GM21526 (cell line): ENCODE data around the gene UBE2H.
"Not testable (repeated sequence)": the region's sequence is repeated elsewhere in the genome, so short reads cannot be mapped to it uniquely, and the experiment has no call there.

Experiments used
- ATAC-seq: cut with Tn5 transposase; IDR thresholded peaks from one replicate; pipeline ENCODE4 v1.9.1; 2021; ENCODE audit warnings: moderate library complexity; ENCODE audit not compliant: unreplicated experiment, low FRiP score

The UBE2H gene

DNA sequence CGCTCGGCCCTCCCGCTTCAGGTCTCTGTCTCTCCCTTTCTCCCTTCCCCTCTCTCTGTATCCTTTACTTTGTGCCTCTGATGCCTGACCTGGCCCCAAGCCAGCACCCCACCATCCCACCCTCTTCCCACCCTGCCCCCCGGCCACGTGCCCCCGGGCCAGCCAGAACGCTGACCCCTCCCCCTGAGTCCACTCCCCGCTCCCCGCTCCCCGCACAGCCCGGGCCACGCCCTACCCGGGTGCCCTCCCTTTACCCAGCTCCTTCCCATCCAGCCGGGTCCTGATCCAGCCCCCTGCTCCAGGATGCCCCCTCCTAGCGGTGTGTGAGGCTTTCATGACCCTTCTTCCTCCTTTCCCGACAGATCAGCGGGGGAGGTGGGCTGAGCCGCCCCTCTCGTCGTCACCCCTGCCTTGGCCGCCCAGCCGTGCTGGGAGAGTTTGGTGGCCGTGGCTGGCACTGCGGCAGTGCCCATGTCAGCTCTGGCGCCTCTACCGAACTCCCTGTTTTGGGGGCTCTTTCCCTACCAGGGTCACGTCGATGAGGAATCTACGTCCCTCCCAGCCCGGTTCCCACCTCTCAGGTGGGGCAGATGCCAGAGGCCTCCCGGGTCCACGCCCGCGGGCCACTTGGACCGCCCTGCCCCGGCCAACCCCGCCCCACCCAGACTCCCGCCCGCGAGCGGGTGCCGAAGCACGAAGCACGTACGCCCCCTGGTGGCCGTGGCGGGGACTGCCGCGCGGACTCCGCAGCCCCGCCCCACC lies 127.4 kb downstream of the UBE2H start:
- peak; percentile 62 for ATAC-seq

DNA sequence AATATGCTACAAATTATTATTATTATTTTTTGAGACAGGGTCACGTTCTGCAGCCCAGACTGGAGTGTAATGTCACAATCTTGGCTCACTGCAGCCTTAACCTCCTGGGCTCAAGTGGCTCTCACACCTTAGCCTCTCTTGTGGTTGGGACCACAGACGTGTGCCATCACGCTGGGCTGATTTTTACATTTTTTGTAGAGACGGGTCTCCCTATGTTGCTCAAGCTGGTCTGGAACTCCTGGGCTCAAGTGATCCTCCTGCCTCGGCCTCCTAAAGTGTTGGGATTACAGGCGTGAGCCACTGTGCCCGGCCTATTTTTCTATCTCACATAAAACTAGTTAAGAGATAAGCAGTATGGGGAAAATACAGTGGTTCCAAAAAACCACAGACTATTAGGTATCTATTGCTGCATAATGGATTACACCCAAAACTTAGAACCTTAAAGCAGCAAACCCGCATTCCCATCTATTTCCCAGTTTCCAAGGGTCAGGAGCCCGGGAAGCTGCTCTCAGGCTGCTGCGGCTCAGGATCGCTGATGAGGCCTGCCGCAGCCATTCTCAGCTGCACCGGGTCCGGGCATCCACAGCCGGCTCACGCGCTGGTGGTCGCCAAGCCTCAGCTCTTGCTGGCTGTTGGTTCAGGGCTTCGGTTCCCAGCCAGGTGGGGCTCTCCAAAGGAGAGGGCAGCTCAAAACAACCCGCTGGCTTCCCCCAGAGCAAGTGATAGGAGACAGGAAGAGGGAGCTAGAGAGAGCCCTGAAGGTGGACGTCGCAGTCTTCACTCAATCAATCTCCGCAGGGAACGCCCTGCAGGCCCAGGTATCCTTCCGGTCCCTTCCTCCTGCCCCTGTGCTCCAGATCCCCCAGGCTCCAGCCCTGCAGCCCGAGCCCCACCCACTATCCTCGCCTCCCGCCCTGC lies 128.2 kb downstream of the UBE2H start:
- no peak for ATAC-seq

DNA sequence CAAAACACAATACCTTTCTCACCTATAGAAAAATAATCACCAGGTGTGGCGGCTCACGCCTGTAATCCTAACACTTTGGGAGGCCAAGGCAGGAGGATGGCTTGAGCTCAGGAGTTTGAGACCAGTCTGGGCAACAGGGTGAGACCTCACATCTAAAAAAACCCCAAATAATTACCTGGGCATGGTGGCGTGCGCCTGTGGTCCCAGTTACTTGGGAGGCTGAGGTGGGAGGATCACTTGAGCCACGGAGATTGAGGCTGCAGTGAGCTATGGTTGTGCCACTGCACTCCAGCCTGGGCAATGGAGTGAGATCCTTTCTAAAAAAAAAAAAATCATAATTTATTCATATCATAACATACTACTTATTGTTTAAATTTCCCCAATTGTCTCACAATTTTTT lies 129.6 kb downstream of the UBE2H start:
- not testable (repeated sequence) for ATAC-seq

DNA sequence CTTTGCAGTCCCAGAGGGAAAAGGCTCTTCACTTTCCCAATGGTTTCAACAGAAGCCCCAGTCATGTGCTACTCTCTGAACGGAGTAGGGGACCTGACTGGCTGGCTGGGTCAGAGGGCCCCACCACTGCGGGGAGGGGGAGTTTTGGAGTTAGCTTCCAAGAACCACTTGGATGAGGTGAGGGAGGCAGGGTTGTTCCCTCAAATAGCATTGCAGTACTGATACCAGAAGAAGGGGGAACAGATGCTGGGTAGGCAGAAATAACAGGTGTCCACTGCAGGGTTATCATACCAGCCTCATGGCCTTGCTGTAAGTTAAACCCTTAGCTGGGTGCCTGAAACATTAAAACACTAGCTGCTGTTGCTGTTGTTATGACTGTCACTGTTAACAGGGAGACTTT lies 131.3 kb downstream of the UBE2H start:
- ATAC-seq = no peak

DNA sequence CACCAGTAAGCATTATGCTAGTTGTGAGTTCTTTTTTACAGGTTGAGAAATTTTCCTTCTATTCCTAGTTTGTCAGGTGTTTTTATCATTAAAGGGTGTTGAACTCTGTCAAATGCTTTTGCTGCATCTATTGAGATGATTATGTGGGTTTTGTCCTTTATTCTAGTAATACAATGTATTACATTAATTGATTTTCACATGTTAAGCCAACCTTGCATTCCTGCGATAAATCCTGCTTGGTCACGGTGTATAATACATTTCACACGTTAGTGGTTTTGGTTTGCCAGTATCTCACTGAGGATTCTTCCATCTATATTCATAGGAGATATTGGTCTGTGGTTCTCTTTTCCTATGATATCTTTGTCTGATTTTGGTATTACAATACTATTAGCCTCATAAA lies 136.0 kb downstream of the UBE2H start:
- ATAC-seq = no peak

DNA sequence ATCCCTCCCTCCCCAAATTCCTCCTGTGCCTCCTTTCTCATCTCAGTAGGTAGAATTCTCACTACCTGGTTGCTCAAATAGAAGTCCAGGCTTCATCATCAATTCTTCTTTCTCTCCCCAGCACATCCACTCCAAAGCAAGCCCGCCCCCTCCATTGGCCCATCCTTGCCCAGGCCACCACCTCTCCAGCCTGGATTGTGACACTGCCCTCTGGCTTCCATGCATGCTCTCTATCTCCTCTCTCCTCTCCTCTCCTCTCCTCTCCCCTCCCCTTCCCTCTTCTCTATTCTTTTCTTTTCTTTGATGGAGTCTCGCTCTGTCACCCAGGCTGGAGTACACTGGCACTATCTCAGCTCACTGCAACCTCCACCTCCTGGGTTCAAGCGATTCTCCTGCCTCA lies 144.9 kb downstream of the UBE2H start:
- ATAC-seq = no peak

DNA sequence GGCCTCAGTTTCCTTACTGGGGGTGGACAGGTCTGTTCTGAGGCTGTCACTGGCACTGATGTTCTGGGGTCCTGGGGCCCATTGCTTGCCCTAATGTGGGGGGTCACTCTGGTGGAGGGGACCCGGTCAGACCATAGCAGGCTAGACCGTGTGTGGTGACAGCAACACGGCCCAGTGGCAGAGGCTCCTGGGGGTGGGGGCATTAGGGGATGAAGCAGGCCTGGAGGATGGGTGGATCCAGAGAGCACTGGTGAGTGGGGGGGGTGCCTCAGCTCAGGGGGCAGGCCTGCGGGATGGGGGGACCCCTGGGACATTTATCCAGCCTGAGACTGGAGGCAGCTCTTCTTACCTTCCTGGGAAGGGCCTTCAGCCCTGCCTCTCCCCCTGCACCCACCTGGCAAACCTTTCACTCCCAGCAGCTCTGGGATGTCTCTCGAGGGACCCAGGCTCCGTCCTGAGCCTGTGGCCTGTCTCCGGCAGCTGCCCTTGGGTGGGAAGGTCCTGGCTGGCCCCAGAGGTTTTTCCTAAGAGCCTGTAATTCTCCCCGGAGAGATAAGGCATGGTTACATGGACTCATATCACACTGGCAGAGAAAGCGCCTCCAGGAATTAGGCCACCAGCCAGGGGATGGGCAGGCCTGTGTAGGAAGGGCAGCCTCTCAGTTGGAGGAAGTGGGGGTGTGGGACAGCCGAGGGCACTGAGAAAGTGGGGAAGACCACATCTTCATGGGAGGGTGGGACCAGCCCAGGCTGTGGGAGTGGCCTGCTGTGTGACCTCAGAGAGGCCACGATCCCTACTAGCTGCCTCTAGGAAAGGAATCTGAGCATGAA lies 147.7 kb downstream of the UBE2H start:
- no peak for ATAC-seq

DNA sequence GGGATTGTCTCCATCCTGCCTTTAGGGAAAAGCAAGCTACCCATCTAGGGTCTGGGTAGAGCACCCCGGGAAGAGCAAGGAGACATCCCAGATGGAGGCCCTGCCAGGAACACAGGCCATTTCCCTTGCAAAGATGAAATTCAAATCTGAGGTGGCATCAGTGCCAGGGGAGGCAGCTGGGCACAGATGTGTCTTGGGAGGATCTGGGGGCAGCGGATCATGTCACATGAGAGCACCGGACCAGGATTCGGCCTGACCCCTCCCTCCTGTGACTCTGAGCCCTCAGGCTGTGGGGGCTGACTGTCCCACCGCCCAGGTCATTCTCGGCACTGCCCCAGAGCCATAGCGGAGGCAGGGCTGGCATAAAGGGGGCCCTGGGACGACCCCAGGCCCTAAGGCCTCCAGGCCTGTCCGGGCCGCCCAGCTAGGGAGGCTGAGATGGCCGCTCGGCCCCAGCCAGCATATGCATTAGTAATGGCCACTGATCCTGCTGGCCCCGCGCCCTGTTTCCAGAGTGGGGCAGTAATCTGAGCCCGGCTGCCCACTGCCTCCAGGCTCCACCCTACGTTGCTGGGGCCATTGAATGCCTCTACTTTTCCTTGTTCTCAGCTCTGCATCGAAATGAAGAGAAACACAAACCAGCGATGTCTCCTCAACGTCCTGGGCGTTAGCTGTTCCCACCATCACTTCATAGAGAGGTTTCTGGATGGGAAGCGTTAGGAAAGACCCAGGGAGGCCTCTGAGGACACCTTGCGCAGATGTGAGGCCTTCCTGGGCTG lies 148.5 kb downstream of the UBE2H start:
- ATAC-seq = no peak

DNA sequence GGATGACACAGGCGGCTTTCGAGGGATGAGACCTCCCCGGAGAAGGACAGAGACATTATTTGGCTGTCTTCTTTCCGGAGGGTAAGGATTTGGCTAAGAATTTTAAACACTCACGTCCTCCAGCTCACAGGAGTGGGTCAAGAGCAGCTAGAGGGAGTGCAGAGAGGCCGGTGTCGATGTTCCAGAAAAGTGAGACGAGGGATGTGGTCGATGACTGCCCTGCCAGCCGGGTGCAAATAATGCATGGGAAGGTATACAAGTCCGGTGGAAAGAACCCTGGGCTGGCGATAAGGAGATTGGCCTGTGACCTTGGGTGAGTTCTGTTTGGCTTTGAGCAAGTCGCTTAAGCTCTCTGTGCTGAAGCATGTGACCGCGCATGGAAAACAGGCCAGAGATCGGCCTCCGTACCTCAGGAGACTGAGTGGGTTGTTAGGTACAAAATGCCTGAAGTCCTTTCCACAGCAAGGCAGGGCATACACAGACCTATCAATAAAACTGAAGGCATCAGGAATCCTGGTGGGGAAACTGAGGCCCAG lies 149.1 kb downstream of the UBE2H start:
- no peak for ATAC-seq

DNA sequence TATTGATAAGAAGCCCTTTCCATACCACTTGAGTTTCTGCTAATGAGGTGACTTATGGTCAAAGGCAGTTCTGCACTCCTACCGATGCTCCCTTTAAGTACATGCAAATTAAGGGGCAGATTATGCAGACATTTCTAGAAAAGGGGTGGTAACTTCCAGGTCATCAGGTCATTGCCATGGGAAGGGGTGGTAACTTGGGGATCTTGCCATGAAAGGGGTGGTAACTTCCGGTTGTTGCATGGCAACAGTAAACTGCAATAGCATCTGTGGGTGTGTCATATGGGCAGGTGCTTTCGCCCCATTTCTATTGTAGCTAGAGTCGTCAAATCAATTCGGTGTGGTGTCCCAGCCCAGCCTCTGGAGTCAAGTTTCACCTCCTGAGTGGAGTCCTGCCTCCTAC lies 150.9 kb downstream of the UBE2H start:
- no peak for ATAC-seq

DNA sequence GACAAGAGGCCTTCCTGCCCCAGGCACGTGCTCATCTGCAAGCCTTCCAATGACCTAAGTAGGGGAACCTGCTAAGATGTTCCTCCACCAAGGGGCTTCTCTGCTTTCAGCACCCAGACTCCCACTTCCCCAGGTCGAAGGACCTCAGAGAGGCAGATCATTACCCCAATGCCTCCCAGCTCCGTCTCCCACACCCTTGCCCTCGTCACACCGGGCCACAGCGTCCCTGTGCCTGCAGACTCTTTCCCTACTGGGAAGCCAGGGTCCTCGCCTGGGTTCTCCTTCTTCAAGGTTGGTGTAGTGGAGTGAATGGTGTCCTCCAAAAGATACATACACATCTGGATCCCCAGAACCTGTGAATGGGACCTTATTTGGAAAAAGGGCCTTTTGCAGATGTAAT lies 151.9 kb downstream of the UBE2H start:
- no peak for ATAC-seq

DNA sequence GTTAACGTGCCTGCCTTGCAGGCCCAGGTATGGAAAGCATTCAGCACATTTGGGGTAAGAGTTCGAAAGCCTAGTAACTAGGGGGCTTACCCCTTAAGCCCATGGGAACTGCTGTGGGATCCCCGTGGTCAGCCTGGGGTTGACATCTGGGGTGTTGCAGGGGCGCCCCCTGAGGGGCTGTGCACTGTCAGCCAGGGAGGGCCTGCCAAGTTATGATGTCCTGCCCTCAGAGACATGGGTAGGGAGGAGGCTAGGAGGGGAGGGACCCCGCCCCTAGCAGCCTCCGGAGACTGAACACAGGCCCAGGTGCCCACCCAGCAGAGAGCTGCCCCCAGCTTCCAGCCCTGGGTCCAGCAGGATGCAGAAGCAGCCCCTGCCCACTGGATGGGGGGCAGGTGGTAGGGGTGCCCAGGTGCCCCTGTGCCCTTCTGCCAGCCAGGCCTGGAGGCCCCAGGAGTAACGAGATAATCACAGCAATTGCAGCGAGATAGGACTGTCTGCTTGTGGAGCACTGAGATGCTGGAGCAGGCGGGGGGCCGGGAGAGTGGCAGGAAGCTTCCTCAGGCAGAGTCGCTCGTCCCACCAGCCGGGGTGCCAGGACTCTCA lies 153.3 kb downstream of the UBE2H start:
- no peak for ATAC-seq

DNA sequence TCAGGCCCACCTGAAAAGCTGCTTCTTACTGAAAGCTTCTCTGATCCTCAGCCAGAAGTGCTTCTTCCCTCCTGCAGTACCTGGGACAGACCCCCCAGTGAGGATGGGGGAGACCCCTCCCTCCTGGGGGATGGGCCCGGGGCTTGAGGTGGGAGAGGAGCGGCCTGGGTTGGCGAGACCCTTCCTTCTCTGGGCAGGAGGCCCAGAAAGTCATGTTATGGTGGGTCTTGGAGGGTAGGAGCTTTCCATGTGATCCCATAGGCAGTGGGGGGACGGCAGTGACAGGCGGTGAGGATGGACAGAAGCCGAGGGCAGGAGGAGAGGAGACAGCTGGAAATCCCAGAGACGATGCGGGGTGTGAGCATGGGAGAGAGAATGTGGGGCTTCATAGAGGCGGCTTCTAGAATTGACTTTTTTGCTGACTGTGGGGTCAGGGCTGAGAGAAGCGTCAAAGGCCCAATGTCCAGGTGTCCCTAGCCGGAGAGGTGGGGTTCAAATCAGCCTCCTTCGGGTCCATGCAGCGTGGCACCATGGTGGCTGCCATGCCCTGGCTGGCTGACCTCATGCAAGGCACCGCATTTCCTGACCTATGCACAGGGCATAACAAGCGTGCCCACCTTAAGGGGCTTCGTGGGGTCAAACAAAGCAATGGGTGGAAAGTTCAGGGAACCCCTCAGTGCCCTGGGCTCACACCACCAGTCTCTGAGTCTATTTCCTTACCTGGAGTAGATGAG lies 154.0 kb downstream of the UBE2H start:
- ATAC-seq = no peak

DNA sequence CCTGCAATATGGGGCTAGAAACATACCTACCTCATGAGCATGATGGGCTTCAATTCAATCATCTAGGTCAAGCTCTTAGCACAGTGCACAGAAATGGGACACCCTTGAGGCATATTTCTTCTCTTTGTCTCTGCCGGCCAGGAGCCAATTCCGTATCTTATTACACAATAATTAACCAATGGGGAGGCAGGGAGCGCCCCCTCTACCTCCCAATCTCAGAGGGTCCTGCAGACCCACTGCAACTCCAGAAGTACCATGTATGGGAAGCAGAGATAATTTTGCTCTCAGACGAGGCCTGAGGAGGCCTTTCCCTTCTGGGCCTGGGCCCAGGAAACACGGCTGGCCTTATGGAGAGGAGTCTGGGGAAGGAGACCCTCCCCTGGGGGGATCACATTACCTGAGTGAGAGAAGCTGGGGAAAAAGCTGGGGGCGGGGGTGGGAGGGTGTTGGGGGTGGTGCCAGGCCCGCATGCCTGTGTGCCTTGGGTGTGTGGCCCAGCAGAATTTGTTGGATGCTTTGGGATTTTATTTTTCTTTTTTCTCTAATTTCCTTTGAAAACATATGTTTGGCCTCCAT lies 155.5 kb downstream of the UBE2H start:
- no peak for ATAC-seq

DNA sequence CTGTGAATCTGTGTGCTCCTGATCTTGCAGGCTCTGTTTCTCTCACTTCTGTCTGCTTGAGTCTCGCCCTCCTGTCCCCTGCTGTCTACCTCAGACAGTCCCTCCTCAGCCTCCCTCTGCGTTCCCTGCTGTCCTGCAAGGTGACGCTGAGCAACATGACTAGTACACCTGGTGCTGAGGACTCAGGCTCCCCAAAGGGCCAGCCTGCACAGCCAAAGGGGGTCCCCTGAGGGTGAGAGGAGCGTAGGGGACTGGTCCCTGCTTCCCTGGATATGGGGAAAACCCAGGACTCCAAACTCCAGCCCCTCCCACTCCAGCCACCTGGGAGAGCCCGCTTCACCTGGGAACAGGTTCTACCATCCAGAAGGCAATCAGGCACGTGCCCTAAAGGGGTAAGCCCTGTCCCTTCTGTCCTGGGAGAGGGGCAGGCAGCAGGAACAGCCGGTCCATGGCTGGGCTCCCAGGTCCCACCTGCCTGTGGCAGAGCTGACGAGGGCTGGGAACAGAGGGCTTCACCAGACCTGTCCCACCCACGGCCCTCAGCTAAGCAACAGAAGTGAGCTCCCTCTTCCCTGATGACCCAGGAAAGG lies 156.5 kb downstream of the UBE2H start:
- ATAC-seq = no peak

DNA sequence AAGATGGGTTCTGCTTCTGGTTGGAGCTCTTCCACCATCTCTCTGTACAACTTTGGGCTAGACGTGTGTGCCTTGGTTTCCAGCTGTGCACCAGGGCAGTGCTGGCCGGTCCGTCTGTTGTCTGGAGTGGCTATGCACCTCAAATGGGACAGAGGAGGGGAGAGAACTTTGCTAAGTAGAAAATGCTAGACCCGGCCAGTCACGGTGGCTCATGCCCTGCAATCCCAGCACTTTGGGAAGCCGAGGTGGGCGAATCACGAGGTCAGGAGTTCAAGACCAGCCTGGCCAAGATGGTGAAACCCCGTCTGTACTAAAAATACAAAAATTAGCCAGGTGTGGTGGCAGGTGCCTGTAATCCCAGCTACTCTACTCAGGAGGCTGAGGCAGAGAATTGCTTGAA lies 158.3 kb downstream of the UBE2H start:
- not testable (repeated sequence) for ATAC-seq

DNA sequence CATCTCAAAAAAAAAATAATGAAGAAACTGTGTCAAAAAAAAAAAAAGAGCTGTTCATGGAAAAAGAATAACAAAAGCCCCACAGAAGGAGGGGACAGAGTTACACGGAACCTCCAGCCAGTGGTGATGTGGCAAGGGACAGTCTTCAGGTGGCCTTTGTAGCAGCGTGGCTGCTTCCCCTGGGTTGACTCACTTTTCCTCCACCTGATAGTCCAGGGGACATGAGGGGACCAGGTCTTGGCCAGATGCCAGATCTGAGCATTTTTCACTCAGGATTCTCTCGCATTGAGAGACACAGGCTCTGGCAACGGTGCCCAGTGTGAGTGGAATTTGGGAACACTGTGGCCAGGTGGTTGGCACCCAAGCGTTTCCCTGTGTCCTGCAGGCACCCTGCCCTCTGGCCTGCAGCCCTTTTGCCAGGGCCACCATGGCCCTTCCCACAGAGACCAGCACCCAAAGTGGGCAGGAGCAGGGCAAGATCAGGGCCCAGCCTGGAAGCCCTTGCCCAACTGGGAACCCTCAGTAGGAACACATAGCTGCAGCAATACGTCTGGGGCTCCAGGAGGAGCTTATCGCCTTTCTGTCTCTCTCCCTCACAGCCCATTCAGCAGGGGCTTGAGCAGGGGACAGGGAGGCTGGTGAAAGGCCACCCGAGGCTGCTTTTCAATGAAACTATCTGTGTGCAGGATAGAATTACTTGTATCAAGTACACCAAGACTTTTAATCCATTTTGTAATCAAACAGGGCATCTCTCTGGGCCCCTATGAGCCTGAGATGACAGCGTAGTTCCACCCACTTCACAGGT lies 159.1 kb downstream of the UBE2H start:
- no peak for ATAC-seq
